ENCODE measurements around the gene SPATA25. TPM values are rescaled to one million over a fixed set of nuclear protein-coding genes. Genes with fewer than 3 reads are reported as not detected.
"Not testable (repeated sequence)": the region's sequence is repeated elsewhere in the genome, so short reads cannot be mapped to it uniquely, and the experiment has no call there.

Gene SPATA25
- total RNA-seq, 1 experiment from 2014 or later = not detected

GRCh38 chr20:45918779-45919537 is 31.5 kb upstream of the SPATA25 start:
- in situ Hi-C loops (cut with HindIII; ENCODE audit: low pct_unique_long_range_greater_than_20kb, low sequenced_read_pairs) = no loop called here
- no peak for DNase-seq (ENCODE audit: low read depth)

- in situ Hi-C loops (cut with HindIII; ENCODE audit: low pct_unique_long_range_greater_than_20kb, low sequenced_read_pairs) = no loop called here
- no peak for DNase-seq (ENCODE audit: low read depth)
Measured at GRCh38 chr20:45918182-45918737, 30.8 kb upstream of the SPATA25 start.

- in situ Hi-C loops (cut with HindIII; ENCODE audit: low pct_unique_long_range_greater_than_20kb, low sequenced_read_pairs) = no loop called here
Measured at GRCh38 chr20:45917790-45918141, 30.3 kb upstream of the SPATA25 start.

GRCh38 chr20:45913116-45913515 is 25.7 kb upstream of the SPATA25 start:
- no peak for DNase-seq (ENCODE audit: low read depth)
- in situ Hi-C loops (cut with HindIII; ENCODE audit: low pct_unique_long_range_greater_than_20kb, low sequenced_read_pairs) = no loop called here

More at GRCh38 chr20:45917790-45918141, 30.3 kb upstream of the SPATA25 start:
- DNase-seq (ENCODE audit: low read depth) = no peak

GRCh38 chr20:45912344-45912682 is 24.9 kb upstream of the SPATA25 start:
- in situ Hi-C loops (cut with HindIII; ENCODE audit: low pct_unique_long_range_greater_than_20kb, low sequenced_read_pairs) = no loop called here
- no peak for DNase-seq (ENCODE audit: low read depth)

- in situ Hi-C loops (cut with HindIII; ENCODE audit: low pct_unique_long_range_greater_than_20kb, low sequenced_read_pairs) = no loop called here
- no peak for DNase-seq (ENCODE audit: low read depth)
Measured at GRCh38 chr20:45911486-45912343, 24.3 kb upstream of the SPATA25 start, which contains the start of gene PLTP. Gene PLTP (minus strand): TSS chr20:45912155. CDS start chr20:45911452, 703 bp downstream.

- in situ Hi-C loops (cut with HindIII; ENCODE audit: low pct_unique_long_range_greater_than_20kb, low sequenced_read_pairs) = no loop called here
- DNase-seq (ENCODE audit: low read depth) = peak; percentile 100
Measured at GRCh38 chr20:45910670-45911485, 23.5 kb upstream of the SPATA25 start.

GRCh38 chr20:45909817-45910669 is 22.6 kb upstream of the SPATA25 start:
- in situ Hi-C loops (cut with HindIII; ENCODE audit: low pct_unique_long_range_greater_than_20kb, low sequenced_read_pairs) = no loop called here
- DNase-seq (ENCODE audit: low read depth) = no peak

- in situ Hi-C loops (cut with HindIII; ENCODE audit: low pct_unique_long_range_greater_than_20kb, low sequenced_read_pairs) = no loop called here
- DNase-seq (ENCODE audit: low read depth) = no peak
Measured at GRCh38 chr20:45909336-45909808, 21.9 kb upstream of the SPATA25 start.

- DNase-seq (ENCODE audit: low read depth) = no peak
- in situ Hi-C loops (cut with HindIII; ENCODE audit: low pct_unique_long_range_greater_than_20kb, low sequenced_read_pairs) = no loop called here
Measured at GRCh38 chr20:45908084-45908483, 20.7 kb upstream of the SPATA25 start.

GRCh38 chr20:45907219-45907948 is 20.0 kb upstream of the SPATA25 start:
- in situ Hi-C loops (cut with HindIII; ENCODE audit: low pct_unique_long_range_greater_than_20kb, low sequenced_read_pairs) = no loop called here
- DNase-seq (ENCODE audit: low read depth) = no peak

- DNase-seq (ENCODE audit: low read depth) = peak; percentile 35
- in situ Hi-C loops (cut with HindIII; ENCODE audit: low pct_unique_long_range_greater_than_20kb, low sequenced_read_pairs) = no loop called here
Measured at GRCh38 chr20:45905505-45906079, 18.2 kb upstream of the SPATA25 start.

GRCh38 chr20:45904583-45905504 is 17.4 kb upstream of the SPATA25 start:
- in situ Hi-C loops (cut with HindIII; ENCODE audit: low pct_unique_long_range_greater_than_20kb, low sequenced_read_pairs) = no loop called here
- DNase-seq (ENCODE audit: low read depth) = no peak

- in situ Hi-C loops (cut with HindIII; ENCODE audit: low pct_unique_long_range_greater_than_20kb, low sequenced_read_pairs) = no loop called here
Measured at GRCh38 chr20:45902199-45902701, 14.8 kb upstream of the SPATA25 start.

GRCh38 chr20:45901332-45901731 is 13.9 kb upstream of the SPATA25 start:
- DNase-seq (ENCODE audit: low read depth); in situ Hi-C loops (cut with HindIII; ENCODE audit: low pct_unique_long_range_greater_than_20kb, low sequenced_read_pairs): not testable (repeated sequence)

More at GRCh38 chr20:45902199-45902701, 14.8 kb upstream of the SPATA25 start:
- DNase-seq (ENCODE audit: low read depth) = no peak

Data from Caki2 (cell line).